IMR-90 (cell line): ENCODE data around the gene LINC00237. TPM values are rescaled to one million over a fixed set of nuclear protein-coding genes. Genes with fewer than 3 reads are reported as not detected.

ENCODE experiments used
- ATAC-seq: fragments of 200-7000 bp; cut with Tn5 transposase; 2 replicates; pipeline ENCODE4 v1.9.1; 2020; ENCODE audit warnings: low read depth, mild to moderate bottlenecking, moderate library complexity
- BruUV-seq: library from RNA; stranded (reverse); fragments of 400-500 nt; replicated peaks from 2 replicates; lab custom pipeline; 2021; lab: Mats Ljungman, UMichigan
- CTCF ChIA-PET: fragments of 300-600 bp; formaldehyde crosslinking; extraction: SDS; loops from one replicate; lab custom pipeline; 2021; ENCODE audit warnings: antibody characterized with exemption; lab: Yijun Ruan, JAX
- POLR2A ChIA-PET: fragments of 300-600 bp; sonication (Branson Sonifier 250); formaldehyde crosslinking; loops from one replicate; lab custom pipeline; 2022; ENCODE audit warnings: antibody characterized with exemption; ENCODE audit not compliant: unreplicated experiment; lab: Charles Lee
- DNase-seq: peaks from one replicate; pipeline ENCODE4 v3.0.0; 2013
- H2AFZ ChIP-seq: replicated peaks from 2 replicates; pipeline ENCODE3; 2013; ENCODE audit warnings: low read length, mild to moderate bottlenecking; ENCODE audit not compliant: poor library complexity
- H2AK5ac ChIP-seq: 2 replicates; pipeline ENCODE4 v1.6.1; 2013; ENCODE audit warnings: low read depth, low read length, inconsistent platforms
- H2AK9ac ChIP-seq: replicated peaks from 2 replicates; pipeline ENCODE3; 2013; ENCODE audit warnings: mild to moderate bottlenecking, low read depth, low read length, moderate library complexity; ENCODE audit not compliant: poor library complexity
- H2BK120ac ChIP-seq: 2 replicates; pipeline ENCODE4 v1.6.1; 2013; ENCODE audit warnings: low read depth, low read length, inconsistent platforms
- H2BK15ac ChIP-seq: 3 replicates; pipeline ENCODE4 v1.6.1; 2013; ENCODE audit warnings: low read depth, low read length, inconsistent platforms
- H2BK20ac ChIP-seq: 2 replicates; pipeline ENCODE4 v1.6.1; 2013; ENCODE audit warnings: low read depth, mild to moderate bottlenecking, inconsistent platforms, low read length, moderate library complexity
- H2BK5ac ChIP-seq: 2 replicates; pipeline ENCODE4 v1.6.1; 2013; ENCODE audit warnings: mild to moderate bottlenecking, low read depth, low read length, inconsistent platforms; ENCODE audit not compliant: poor library complexity, severe bottlenecking
- H3K14ac ChIP-seq: replicated peaks from 2 replicates; pipeline ENCODE4 v1.6.1; 2013; ENCODE audit warnings: low read depth, low read length, inconsistent platforms
- H3K18ac ChIP-seq: 2 replicates; pipeline ENCODE4 v1.6.1; 2013; ENCODE audit warnings: low read depth, low read length, control low read depth
- H3K23ac ChIP-seq: 2 replicates; pipeline ENCODE4 v1.6.1; 2013; ENCODE audit warnings: low read depth, low read length, inconsistent platforms
- H3K27ac ChIP-seq: 2 replicates; pipeline ENCODE4 v1.5.1; 2013; ENCODE audit warnings: mild to moderate bottlenecking, control low read depth, low read length; ENCODE audit not compliant: insufficient read depth
- H3K27me3 ChIP-seq: 2 replicates; pipeline ENCODE4 v1.6.1; 2013; ENCODE audit warnings: low read length; ENCODE audit not compliant: control insufficient read depth, insufficient read depth
- H3K36me3 ChIP-seq: 2 replicates; pipeline ENCODE4 v1.6.1; 2013; ENCODE audit warnings: low read length, mixed read lengths; ENCODE audit not compliant: control insufficient read depth, insufficient read depth
- H3K4ac ChIP-seq: 2 replicates; pipeline ENCODE4 v1.6.1; 2013; ENCODE audit warnings: low read depth, low read length, inconsistent platforms
- H3K4me1 ChIP-seq: 2 replicates; pipeline ENCODE4 v1.6.1; 2013; ENCODE audit warnings: low read length, mixed read lengths; ENCODE audit not compliant: control insufficient read depth, insufficient read depth
- H3K4me2 ChIP-seq: 2 replicates; pipeline ENCODE4 v1.6.1; 2013; ENCODE audit warnings: low read depth, mild to moderate bottlenecking, control low read depth, low read length, moderate library complexity
- H3K4me3 ChIP-seq: 2 replicates; pipeline ENCODE4 v1.5.1; 2013; ENCODE audit warnings: low read depth, mild to moderate bottlenecking, control low read depth, low read length, moderate library complexity; ENCODE audit not compliant: insufficient read depth
- H3K56ac ChIP-seq: 2 replicates; pipeline ENCODE4 v1.6.1; 2013; ENCODE audit warnings: low read length, inconsistent platforms; ENCODE audit not compliant: insufficient read depth; ENCODE audit errors: extremely low read depth
- H3K79me1 ChIP-seq, 2 experiments: 2 replicates each; pipeline ENCODE4 v1.6.1; 2013; ENCODE audit warnings: low read length in 2 of 2, inconsistent platforms in 1 of 2, low read depth in 1 of 2
- H3K9ac ChIP-seq: 2 replicates; pipeline ENCODE4 v1.6.1; 2013; ENCODE audit warnings: low read depth, low read length, control low read depth
- H3K9me1 ChIP-seq: 2 replicates; pipeline ENCODE4 v1.6.1; 2013; ENCODE audit warnings: low read length, inconsistent platforms; ENCODE audit not compliant: insufficient read depth
- H3K9me3 ChIP-seq: 2 replicates; pipeline ENCODE4 v1.6.1; 2013; ENCODE audit warnings: low read length; ENCODE audit not compliant: control insufficient read depth, insufficient read depth
- H4K20me1 ChIP-seq: 2 replicates; pipeline ENCODE4 v1.6.1; 2013; ENCODE audit warnings: low read length, inconsistent platforms; ENCODE audit not compliant: insufficient read depth
- H4K5ac ChIP-seq: 2 replicates; pipeline ENCODE4 v1.6.1; 2013; ENCODE audit warnings: mild to moderate bottlenecking, low read depth, low read length, control low read depth
- H4K8ac ChIP-seq, 2 experiments: 2 replicates each; pipeline ENCODE4 v1.6.1; 2013; ENCODE audit warnings: low read depth in 2 of 2, low read length in 2 of 2, control low read depth in 1 of 2, inconsistent platforms in 1 of 2
- H4K91ac ChIP-seq: 2 replicates; pipeline ENCODE4 v1.6.1; 2013; ENCODE audit warnings: low read depth, low read length, inconsistent platforms; ENCODE audit not compliant: insufficient read depth
- BHLHE40 ChIP-seq: fragments of 150-350 bp; IDR thresholded peaks from 2 replicates; pipeline ENCODE4 v1.6.1; 2016; ENCODE audit warnings: mild to moderate bottlenecking, low read depth, low read length
- WGBS, 2 experiments: methylation state at CpG; one replicate each; pipeline versions ENCODE4 v1.1.5 to v1.1.7; 2013; ENCODE audit warnings: missing lambda C conversion rate in 2 of 2; ENCODE audit not compliant: insufficient read length in 1 of 2; ENCODE audit errors: extremely low coverage in 2 of 2; 5-methylcytosine and 5-hydroxymethylcytosine counted together
- dilution Hi-C: fragments of 300-500 bp; cut with HindIII; formaldehyde crosslinking; loops from one replicate; pipeline ENCODE4 v1.14.3; 2018; ENCODE audit warnings: low sequenced_read_pairs; ENCODE audit not compliant: unreplicated experiment
- in situ Hi-C: fragments of 300-500 bp; cut with MboI; formaldehyde crosslinking; loops from 3 replicates; pipeline ENCODE4 v1.14.3; 2019; ENCODE audit warnings: low sequenced_read_pairs, inconsistent platforms, mixed read lengths
- intact Hi-C: fragments of 100-400 bp; cut with micrococcal nuclease; formaldehyde crosslinking; loops from 2 replicates; pipeline ENCODE4 v1.10.0; 2022
- polyA plus RNA-seq, 3 experiments: library from polyadenylated mRNA; depleted of rRNA; stranded (reverse); fragments of >200 nt; gene quantifications; 2 replicates each; pipeline ENCODE4 v1.2.3, GENCODE V29; 2012; ENCODE audit warnings: low replicate concordance in 1 of 3
- total RNA-seq: library from RNA; depleted of rRNA; stranded (reverse); fragments of >200 nt; gene quantifications from 2 replicates; pipeline ENCODE4 v1.2.3, GENCODE V29; 2012
- TF ChIP-seq, protein P1 (sequence below): conservative IDR thresholded peaks from 2 replicates; pipeline ENCODE4 v1.5.1; 2012; ENCODE audit warnings: mild to moderate bottlenecking, low read depth, low read length, improper control_type of control experiment

The LINC00237 gene
- total and polyA plus RNA-seq, 2 of the 4 experiments (the other 2 are of a cell fraction) = not detected

- Histone ChIP-seq H2BK5ac (no peak overlapping the region), H3K4me1 (no peaks in the 10 kb centered on the region), H4K8ac (no peak overlapping the region), H3K9me1 (peaks cover 6% of the 10 kb centered on the region), H2BK15ac (no peak overlapping the region), H2AFZ (no peak overlapping the region), H3K27ac (no peak overlapping the region), H3K9me3 (no peaks in the 10 kb centered on the region), H3K27me3 (no peaks in the 10 kb centered on the region), H4K91ac (no peak overlapping the region), H3K56ac (no peak overlapping the region), H3K4me2 (peak overlapping the region; percentile 98; the same call in 1 of the 2 replicates), H3K4me3 (no peak overlapping the region), H2AK5ac (no peak overlapping the region), H2BK20ac (no peak overlapping the region), H2BK120ac (no peak overlapping the region), H3K23ac (no peak overlapping the region; the same call in 1 of the 2 replicates), H3K14ac (no peak overlapping the region), H3K9ac (no peak overlapping the region), H3K79me1 (peaks cover 7 to 9% of the 10 kb centered on the region in 2 experiments; a peak in 3 of 4 replicates), H3K36me3 (peaks cover 2% of the 10 kb centered on the region; the same call in 1 of the 2 replicates), H2AK9ac (no peak overlapping the region), H4K5ac (no peak overlapping the region), H4K20me1 (no peaks in the 10 kb centered on the region), H3K18ac (no peak overlapping the region), H3K4ac (no peak overlapping the region)
- TF ChIP-seq, protein P1, sequence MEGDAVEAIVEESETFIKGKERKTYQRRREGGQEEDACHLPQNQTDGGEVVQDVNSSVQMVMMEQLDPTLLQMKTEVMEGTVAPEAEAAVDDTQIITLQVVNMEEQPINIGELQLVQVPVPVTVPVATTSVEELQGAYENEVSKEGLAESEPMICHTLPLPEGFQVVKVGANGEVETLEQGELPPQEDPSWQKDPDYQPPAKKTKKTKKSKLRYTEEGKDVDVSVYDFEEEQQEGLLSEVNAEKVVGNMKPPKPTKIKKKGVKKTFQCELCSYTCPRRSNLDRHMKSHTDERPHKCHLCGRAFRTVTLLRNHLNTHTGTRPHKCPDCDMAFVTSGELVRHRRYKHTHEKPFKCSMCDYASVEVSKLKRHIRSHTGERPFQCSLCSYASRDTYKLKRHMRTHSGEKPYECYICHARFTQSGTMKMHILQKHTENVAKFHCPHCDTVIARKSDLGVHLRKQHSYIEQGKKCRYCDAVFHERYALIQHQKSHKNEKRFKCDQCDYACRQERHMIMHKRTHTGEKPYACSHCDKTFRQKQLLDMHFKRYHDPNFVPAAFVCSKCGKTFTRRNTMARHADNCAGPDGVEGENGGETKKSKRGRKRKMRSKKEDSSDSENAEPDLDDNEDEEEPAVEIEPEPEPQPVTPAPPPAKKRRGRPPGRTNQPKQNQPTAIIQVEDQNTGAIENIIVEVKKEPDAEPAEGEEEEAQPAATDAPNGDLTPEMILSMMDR = no peak
- no peak for TF ChIP-seq BHLHE40
- in situ Hi-C loops = no loop called here
- WGBS, 2 experiments = no CpG with 5 or more reads among the region's 5 CpGs
- dilution Hi-C loops = no loop called here
- intact Hi-C loops = loop anchor here (2.0 to 10.0 kb wide), 4 partner anchors 55 to 263 kb away; partner anchors contain the start of gene XRN2
- BruUV-seq = no TSS peak
- ChIA-PET POLR2A (no interaction called here), CTCF (no interaction called here)
- ATAC-seq (no peak), DNase-seq (no peak)
Observed at GRCh38 chr20:21127201-21127981, 21.2 kb upstream of the LINC00237 start.
